OCI-LY7 (cell line): ENCODE results near the gene MTHFSD. TPM values are rescaled to one million over a fixed set of nuclear protein-coding genes. Genes with fewer than 3 reads are reported as not detected.

Experiments
- BruUV-seq: library from RNA; stranded (reverse); fragments of 400-500 nt; replicated peaks from 2 replicates; lab custom pipeline; 2021; lab: Mats Ljungman, UMichigan
- CTCF ChIA-PET: fragments of 300-600 bp; sonication (Branson Sonifier 250); formaldehyde crosslinking; loops from one replicate; lab custom pipeline; 2022; ENCODE audit warnings: antibody characterized with exemption; ENCODE audit not compliant: unreplicated experiment; lab: Charles Lee
- POLR2A ChIA-PET: fragments of 300-600 bp; sonication (Branson Sonifier 250); formaldehyde crosslinking; loops from one replicate; lab custom pipeline; 2022; ENCODE audit warnings: antibody characterized with exemption; lab: Charles Lee
- DNase-seq: peaks from one replicate; pipeline ENCODE4 v3.0.0-alpha.2; 2015; ENCODE audit warnings: low spot score
- H2AFZ ChIP-seq: fragments of 200-600 bp; sonication (generic), shearing (Covaris generic); 2 replicates; pipeline ENCODE4 v1.6.1; 2014; ENCODE audit warnings: mild to moderate bottlenecking, antibody characterized with exemption, low read length, moderate library complexity
- H3K27ac ChIP-seq: fragments of 200-600 bp; sonication (generic); 2 replicates; pipeline ENCODE4 v1.5.1; 2014; ENCODE audit warnings: mixed run types, low read depth, mild to moderate bottlenecking, moderate library complexity, low read length, inconsistent platforms; ENCODE audit not compliant: poor library complexity, severe bottlenecking
- H3K36me3 ChIP-seq: fragments of 200-600 bp; sonication (generic); 2 replicates; pipeline ENCODE4 v1.6.1; 2014; ENCODE audit warnings: mild to moderate bottlenecking, antibody characterized with exemption, low read length, moderate library complexity, mixed read lengths; ENCODE audit not compliant: insufficient read depth
- H3K4me1 ChIP-seq: fragments of 200-600 bp; sonication (generic); 2 replicates; pipeline ENCODE4 v1.5.1; 2014; ENCODE audit warnings: mild to moderate bottlenecking, low read length; ENCODE audit not compliant: insufficient read depth, poor library complexity, severe bottlenecking
- H3K4me2 ChIP-seq: fragments of 200-600 bp; sonication (generic); 2 replicates; pipeline ENCODE4 v1.6.1; 2014; ENCODE audit warnings: mild to moderate bottlenecking, low read length
- H3K4me3 ChIP-seq: fragments of 200-600 bp; sonication (generic); 2 replicates; pipeline ENCODE4 v1.5.1; 2014; ENCODE audit warnings: mild to moderate bottlenecking, low read depth, low read length; ENCODE audit not compliant: poor library complexity, severe bottlenecking
- H3K79me2 ChIP-seq: fragments of 200-600 bp; sonication (generic); 2 replicates; pipeline ENCODE4 v1.6.1; 2016; ENCODE audit warnings: low read depth, mild to moderate bottlenecking, low read length, moderate library complexity, mixed read lengths; ENCODE audit not compliant: insufficient read depth
- H3K9me2 ChIP-seq: fragments of 200-600 bp; sonication (generic); 2 replicates; pipeline ENCODE4 v1.6.1; 2016; ENCODE audit warnings: mild to moderate bottlenecking, low read length, mixed read lengths; ENCODE audit not compliant: insufficient read depth
- H3K9me3 ChIP-seq: fragments of 200-600 bp; sonication (generic); 2 replicates; pipeline ENCODE4 v1.6.1; 2014; ENCODE audit warnings: mild to moderate bottlenecking, mixed run types, low read length, mixed read lengths
- H4K20me1 ChIP-seq: fragments of 200-600 bp; sonication (generic); 2 replicates; pipeline ENCODE4 v1.6.1; 2014; ENCODE audit warnings: mild to moderate bottlenecking, antibody characterized with exemption, low read length, moderate library complexity, mixed read lengths; ENCODE audit not compliant: insufficient read depth
- EZH2phosphoT487 ChIP-seq: fragments of 200-600 bp; sonication (generic); IDR thresholded peaks from 2 replicates; pipeline ENCODE4 v1.6.1; 2018; ENCODE audit warnings: low read depth, borderline replicate concordance, mild to moderate bottlenecking, mixed run types, antibody characterized with exemption, low read length, moderate library complexity, mixed read lengths
- intact Hi-C: fragments of 100-400 bp; cut with micrococcal nuclease; formaldehyde crosslinking; loops from one replicate; pipeline ENCODE4 v1.10.0; 2022; ENCODE audit not compliant: unreplicated experiment
- total RNA-seq, 2 experiments: library from RNA; depleted of rRNA in 1 of 2; stranded (reverse); fragments of >200 nt in 1 of 2; shearing (Covaris generic) in 1 of 2; gene quantifications; 2 replicates each; pipeline ENCODE4 v1.2.3, GENCODE V29; 2014 to 2022
- TF ChIP-seq, protein P1 (sequence below): fragments of 200-600 bp; sonication (generic); conservative IDR thresholded peaks from 2 replicates; pipeline ENCODE4 v1.5.1; 2014; ENCODE audit warnings: mild to moderate bottlenecking, antibody characterized with exemption, low read length, moderate library complexity, mixed read lengths

Gene MTHFSD
- total RNA-seq, 2 experiments from 2014 or later = 12.2 to 26.0 TPM

DNA sequence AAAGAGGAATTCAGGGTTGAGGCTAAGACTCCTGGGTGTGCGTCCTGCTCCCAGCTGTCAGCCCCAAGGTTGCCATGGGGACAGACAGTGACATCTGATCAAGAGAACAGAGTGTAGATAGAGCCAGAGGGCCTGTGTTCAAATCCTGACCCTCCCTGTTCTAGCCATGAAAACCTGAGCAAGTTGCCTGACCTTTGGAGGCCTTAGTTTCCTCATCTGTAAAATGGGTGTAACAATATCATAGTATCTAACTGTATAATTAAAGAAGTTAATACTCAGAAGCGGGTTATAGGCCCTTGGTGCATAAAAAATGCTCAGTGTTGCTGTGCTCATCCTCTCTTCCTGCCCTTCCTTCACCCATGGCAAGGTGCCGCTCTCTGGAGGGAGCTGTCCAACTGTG lies 73.4 kb downstream of the MTHFSD start:
- Histone ChIP-seq H3K4me2 (no peak overlapping the region), H3K27ac (no peak overlapping the region), H2AFZ (no peak overlapping the region), H3K4me3 (no peak overlapping the region), H3K4me1 (no peaks in the 10 kb centered on the region), H3K9me2 (no peaks in the 10 kb centered on the region), H3K36me3 (no peaks in the 10 kb centered on the region), H3K79me2 (no peaks in the 10 kb centered on the region), H3K9me3 (no peaks in the 10 kb centered on the region), H4K20me1 (no peaks in the 10 kb centered on the region)
- BruUV-seq = no TSS peak
- no peak for DNase-seq
- CTCF ChIA-PET = no interaction called here
- no peak for TF ChIP-seq EZH2phosphoT487
- TF ChIP-seq, protein P1, sequence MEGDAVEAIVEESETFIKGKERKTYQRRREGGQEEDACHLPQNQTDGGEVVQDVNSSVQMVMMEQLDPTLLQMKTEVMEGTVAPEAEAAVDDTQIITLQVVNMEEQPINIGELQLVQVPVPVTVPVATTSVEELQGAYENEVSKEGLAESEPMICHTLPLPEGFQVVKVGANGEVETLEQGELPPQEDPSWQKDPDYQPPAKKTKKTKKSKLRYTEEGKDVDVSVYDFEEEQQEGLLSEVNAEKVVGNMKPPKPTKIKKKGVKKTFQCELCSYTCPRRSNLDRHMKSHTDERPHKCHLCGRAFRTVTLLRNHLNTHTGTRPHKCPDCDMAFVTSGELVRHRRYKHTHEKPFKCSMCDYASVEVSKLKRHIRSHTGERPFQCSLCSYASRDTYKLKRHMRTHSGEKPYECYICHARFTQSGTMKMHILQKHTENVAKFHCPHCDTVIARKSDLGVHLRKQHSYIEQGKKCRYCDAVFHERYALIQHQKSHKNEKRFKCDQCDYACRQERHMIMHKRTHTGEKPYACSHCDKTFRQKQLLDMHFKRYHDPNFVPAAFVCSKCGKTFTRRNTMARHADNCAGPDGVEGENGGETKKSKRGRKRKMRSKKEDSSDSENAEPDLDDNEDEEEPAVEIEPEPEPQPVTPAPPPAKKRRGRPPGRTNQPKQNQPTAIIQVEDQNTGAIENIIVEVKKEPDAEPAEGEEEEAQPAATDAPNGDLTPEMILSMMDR = no peak
- POLR2A ChIA-PET = interaction anchor here (0.6 kb wide), 1 partner anchor 537 kb away, joined by 8 read pairs; no protein-coding TSS in a partner anchor
- intact Hi-C loops = no loop called here

DNA sequence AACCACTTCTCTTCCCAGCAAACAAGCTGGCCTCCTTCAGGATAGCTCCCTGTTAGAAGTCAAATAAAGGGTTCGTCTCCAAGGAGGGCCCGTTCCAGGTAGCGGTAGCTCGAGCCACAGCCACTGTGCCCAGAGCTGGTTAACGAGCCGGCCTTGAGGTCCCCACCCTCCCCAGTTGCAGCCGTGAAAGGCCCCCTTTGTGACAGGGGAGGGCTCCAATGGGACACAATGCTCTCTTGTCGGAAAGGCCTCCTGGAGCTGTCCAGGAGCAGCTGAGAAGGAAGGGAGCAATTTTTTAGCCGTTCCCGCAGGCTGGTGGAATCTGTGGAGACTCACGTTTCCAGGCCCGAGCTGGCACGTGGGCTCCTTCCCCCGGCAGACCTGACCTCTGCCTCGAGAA lies 74.6 kb downstream of the MTHFSD start:
- DNase-seq = no peak
- Histone ChIP-seq H3K9me2 (no peaks in the 10 kb centered on the region), H3K27ac (no peak overlapping the region), H3K36me3 (no peaks in the 10 kb centered on the region), H3K79me2 (no peaks in the 10 kb centered on the region), H3K4me2 (no peak overlapping the region), H3K4me1 (no peaks in the 10 kb centered on the region), H3K4me3 (no peak overlapping the region), H4K20me1 (no peaks in the 10 kb centered on the region), H3K9me3 (no peaks in the 10 kb centered on the region), H2AFZ (no peak overlapping the region)
- intact Hi-C loops = no loop called here
- ChIA-PET POLR2A (no interaction called here), CTCF (no interaction called here)
- TF ChIP-seq, protein P1 = no peak
- TF ChIP-seq EZH2phosphoT487 = no peak
- no TSS peak for BruUV-seq

Other genes with a start within 250 kb of the MTHFSD start
- gene FOXF1, start 44.7 kb downstream of the MTHFSD start, total RNA-seq (2014; rRNA removed; shearing (Covaris generic)) = not detected in 2 replicates
- gene FOXF1, start 44.7 kb downstream of the MTHFSD start, total RNA-seq (2022) = not detected in 2 replicates
- not detected in 2 replicates for gene FOXC2, start 11.6 kb upstream of the MTHFSD start, total RNA-seq (2014; rRNA removed; shearing (Covaris generic))
- 0.15 TPM in 1 of 2 replicates, not detected in the other for gene FOXC2, start 11.6 kb upstream of the MTHFSD start, total RNA-seq (2022)
- 1.7 and 1.9 TPM in 2 replicates for gene FOXL1, start 23.3 kb upstream of the MTHFSD start, total RNA-seq (2014; rRNA removed; shearing (Covaris generic))
- gene FOXL1, start 23.3 kb upstream of the MTHFSD start, total RNA-seq (2022) = 1.8 and 2.4 TPM in 2 replicates